NCI-H128 (cell line): ENCODE measurements around the gene FRG1.
"Not testable (repeated sequence)": the region's sequence is repeated elsewhere in the genome, so short reads cannot be mapped to it uniquely, and the experiment has no call there.

Source experiments
- DNase-seq: peaks from one replicate; lab custom pipeline; 2025; ENCODE audit not compliant: unreplicated experiment; lab: John Stamatoyannopoulos, UW

Gene FRG1

GRCh38 chr4:189984661-189985060, 44.0 kb downstream of the FRG1 start:
- not testable (repeated sequence) for DNase-seq

GRCh38 chr4:189985651-189986243, 45.1 kb downstream of the FRG1 start:
- DNase-seq, result not testable (repeated sequence)

GRCh38 chr4:189988877-189989431, 48.3 kb downstream of the FRG1 start:
- DNase-seq, result no peak

GRCh38 chr4:189989941-189990340, 49.3 kb downstream of the FRG1 start:
- not testable (repeated sequence) for DNase-seq
